ENCODE data around the gene NPC1.
"Not testable (repeated sequence)": the region's sequence is repeated elsewhere in the genome, so short reads cannot be mapped to it uniquely, and the experiment has no call there.

NPC1 gene

GRCh38 chr18:23523429-23524212 is 62.7 kb downstream of the NPC1 start:
- DNase-seq (ENCODE audit: low read depth in 3 of 3) = no peak

DNA sequence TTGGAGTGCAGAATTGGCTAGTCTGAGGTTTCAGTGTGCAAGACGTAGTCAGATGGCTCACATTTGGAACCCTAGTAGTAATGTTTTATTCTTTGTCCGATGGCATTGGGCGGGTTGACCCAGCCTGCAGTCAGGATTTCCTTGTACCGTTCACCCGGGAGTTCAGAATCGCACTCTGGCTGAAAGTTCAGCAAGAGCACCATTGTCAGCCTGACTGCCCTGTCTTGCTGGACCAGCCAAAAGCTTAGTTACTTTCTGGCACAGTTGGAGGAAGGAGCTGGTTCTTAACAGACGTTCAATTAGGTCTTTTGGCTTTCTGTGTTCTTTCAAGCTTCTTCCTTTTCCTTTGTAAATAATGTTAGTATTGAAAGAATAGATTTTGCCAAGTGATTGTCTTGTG is 64.4 kb downstream of the NPC1 start:
- no peak for DNase-seq (ENCODE audit: low read depth in 3 of 3)

DNA sequence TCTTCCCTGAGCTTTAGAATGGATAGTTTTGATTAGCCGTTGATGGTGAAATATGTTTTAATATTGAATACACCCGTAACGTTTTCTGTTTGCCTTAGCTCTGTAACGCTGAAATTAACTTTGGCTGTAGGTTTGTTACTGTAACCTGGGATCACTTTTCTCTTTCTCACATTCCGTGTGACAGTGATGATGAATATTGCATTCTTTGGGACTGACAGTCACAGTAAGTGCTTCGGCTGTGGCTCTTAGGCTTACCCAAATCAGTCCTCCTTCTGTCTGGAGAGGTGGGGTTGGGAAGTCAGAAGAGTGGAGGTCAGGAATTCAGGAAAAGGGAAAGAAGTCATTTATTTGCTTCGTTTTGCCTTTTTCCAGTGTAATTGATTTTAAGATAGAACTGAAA is 65.0 kb downstream of the NPC1 start:
- no peak for DNase-seq (ENCODE audit: low read depth in 3 of 3)

DNA sequence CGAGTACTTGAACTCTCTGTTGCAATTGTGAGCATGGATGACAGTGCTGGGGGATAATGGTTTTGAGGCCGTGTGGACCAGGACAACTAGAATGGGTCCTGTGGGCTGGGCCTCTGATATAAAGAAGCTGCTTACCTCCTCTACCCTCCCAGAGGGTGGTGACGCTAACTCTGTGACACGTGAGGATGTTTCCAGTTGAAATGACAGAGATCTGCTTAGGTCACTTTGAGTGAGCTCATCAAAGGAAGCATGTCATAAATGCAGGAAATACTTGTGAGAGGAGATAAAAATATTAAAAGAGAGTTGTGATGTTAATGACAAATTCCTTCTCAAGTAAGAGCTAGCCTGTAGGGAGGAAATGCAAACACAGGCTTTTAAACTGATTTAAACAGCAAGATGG is 66.6 kb downstream of the NPC1 start:
- no peak for DNase-seq (ENCODE audit: low read depth in 3 of 3)

GRCh38 chr18:23515911-23516546 is 70.3 kb downstream of the NPC1 start:
- peak; percentile 54 to 73 (median 68) for DNase-seq (ENCODE audit: low read depth in 3 of 3)

- DNase-seq (ENCODE audit: low read depth in 3 of 3) = no peak
Measured at GRCh38 chr18:23512641-23513040, 73.7 kb downstream of the NPC1 start.

DNA sequence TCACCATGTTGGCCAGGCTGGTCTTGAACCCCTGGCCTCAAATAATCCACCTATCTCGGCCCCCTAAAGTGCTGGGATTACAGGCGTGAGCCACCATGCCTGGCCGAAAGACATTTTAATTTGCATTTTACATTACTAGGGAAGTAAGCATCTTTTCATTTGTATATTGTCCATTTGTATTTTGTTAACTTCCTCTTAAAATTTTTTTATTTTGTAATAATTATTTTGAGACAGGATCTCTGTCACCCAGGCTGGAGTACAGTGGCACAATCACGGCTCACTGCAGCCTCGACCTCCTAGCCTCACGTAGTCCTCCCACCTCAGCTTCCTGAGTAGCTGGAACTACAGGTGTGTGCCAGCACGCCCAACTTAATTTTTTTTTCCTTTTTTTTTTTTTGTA is 74.1 kb downstream of the NPC1 start:
- DNase-seq (ENCODE audit: low read depth in 3 of 3) = not testable (repeated sequence)

GRCh38 chr18:23510923-23511322 is 75.4 kb downstream of the NPC1 start:
- not testable (repeated sequence) for DNase-seq (ENCODE audit: low read depth in 3 of 3)

GRCh38 chr18:23506393-23506792 is 79.9 kb downstream of the NPC1 start:
- no peak for DNase-seq (ENCODE audit: low read depth in 3 of 3)

DNA sequence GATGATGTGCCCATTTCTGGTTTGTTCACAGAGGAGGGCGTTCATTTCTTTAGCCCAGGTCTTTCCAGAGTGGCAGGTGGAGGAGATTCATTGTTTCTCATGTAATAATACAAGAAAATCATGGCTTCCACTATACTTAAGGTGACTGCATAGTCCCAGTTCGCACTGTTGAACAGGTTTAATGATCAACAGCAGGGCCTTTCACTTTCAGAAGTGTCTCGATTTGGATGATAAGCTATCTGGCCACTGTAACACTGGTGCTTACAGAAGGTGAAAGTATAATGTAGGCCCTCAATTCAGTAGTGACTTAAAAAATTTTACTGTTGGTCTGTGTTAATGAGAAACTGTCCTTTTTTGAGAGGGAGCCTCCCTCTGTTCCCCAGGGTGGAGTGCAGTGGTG is 81.6 kb downstream of the NPC1 start:
- DNase-seq (ENCODE audit: low read depth in 3 of 3) = no peak

DNA sequence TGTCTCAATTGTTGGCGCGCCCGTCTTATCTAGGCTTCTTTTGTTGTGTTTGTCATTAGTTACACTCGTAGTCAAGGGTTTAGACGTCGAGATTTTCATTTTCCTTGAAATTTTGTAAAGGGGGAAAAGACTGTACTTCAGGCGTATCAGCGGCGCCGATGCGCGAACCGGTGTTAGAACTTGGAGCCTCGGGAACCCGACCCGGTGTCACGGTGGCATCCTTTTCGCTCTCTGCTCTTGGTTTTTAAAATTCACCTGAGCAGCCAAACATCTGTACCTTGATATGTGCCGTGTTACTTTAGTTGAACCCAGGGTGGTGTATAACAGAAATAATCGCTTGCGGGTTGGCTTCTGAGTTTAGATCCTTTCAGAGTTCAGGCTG is 82.4 kb downstream of the NPC1 start:
- no peak for DNase-seq (ENCODE audit: low read depth in 3 of 3)

DNA sequence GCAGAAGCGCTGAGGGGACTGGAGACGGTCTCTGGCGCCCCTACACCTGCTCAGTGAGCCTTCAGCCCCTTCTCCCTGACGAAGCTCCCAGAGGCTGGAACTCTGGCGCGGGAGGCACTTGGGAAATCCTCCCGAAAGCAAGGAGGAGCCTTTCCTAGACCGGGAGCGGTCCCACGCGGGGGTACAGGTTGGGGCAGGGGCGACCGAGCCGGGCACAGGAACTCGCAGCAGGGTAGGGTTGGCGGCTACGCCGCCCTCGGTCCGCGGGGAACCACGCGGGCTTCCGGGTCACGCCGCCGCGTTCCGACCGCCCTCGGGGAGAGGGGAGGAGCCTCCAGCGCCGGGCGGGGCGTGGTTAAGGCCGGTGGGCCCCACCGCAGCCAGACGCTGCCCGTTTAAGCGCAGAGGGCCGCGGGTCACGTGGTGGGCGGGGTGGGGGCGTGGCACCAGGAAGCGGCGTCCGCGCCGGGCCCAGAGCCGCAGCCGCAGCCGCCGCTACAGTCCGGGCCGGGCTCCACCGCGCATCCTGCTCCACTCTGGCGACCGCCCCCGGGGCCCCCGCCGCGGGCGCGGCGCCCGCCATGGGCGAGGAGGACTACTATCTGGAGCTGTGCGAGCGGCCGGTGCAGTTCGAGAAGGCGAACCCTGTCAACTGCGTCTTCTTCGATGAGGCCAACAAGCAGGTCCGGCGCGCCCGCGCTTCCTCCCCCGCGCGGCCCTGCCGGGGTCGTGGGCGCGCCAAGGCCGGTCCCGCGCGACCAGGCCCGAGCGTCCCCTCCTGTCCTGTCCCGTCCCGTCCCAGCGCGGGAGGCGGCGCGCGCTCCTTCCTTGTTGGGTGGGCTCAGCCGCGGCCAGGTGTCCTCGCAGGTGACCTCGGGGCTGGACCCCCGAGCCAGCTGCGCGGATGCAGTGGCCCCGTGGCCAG is 83.0 kb downstream of the NPC1 start, which contains the start of gene RMC1:
RMC1 (plus strand) TSS at position 474 of the 925 bp plus-strand sequence; CDS start at position 582, 108 bp downstream.
- DNase-seq (ENCODE audit: low read depth in 3 of 3) = peak; percentile 96 to 98 (median 97)

DNA sequence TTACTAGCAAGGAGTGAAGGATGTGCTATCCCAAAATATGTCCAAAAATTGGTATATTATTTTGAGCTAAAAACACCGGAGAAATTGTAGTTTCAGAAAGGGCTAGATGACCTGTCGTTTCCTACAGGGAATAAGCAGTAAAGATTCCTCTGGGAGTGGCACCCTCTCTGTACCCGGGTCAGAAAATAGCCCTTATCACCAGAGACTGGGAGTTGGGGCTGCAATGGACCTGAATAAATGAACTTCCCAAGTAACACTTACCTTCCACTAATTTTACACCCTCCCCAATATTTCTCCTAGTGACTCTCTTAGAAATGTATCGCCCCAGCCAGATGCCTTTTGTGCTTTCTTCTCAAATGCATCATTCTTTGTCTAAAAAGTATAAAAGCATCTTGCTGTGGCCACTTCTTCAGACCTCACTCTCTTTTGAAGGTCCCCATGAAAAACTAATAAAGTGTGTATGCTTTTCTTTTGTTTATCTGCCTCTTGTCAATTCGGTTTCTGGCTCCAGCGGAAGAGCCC is 83.7 kb downstream of the NPC1 start:
- DNase-seq (ENCODE audit: low read depth in 3 of 3) = no peak

DNA sequence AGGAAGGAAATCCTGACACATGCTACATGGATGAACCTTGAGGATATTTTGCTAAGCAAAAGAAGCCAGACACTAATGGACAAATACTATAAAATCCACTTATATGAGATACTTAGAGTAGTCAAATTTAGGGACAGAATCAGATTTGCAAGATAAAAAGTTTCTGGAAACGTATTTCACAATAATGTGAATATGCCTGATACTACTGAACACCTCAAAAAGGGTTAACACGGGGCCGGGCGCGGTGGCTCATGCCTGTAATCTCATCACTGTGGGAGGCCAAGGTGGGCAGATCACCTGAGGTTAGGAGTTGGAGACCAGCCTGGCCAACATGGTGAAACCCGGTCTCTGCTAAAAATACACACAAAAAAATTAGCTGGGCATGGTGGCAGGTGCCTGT is 84.7 kb downstream of the NPC1 start:
- no peak for DNase-seq (ENCODE audit: low read depth in 3 of 3)

- no peak for DNase-seq (ENCODE audit: low read depth in 3 of 3)
Measured at GRCh38 chr18:23499291-23499781, 87.0 kb downstream of the NPC1 start.

GRCh38 chr18:23498877-23499276 is 87.4 kb downstream of the NPC1 start:
- peak; percentile 54 to 67 (median 56) for DNase-seq (ENCODE audit: low read depth in 3 of 3)

DNA sequence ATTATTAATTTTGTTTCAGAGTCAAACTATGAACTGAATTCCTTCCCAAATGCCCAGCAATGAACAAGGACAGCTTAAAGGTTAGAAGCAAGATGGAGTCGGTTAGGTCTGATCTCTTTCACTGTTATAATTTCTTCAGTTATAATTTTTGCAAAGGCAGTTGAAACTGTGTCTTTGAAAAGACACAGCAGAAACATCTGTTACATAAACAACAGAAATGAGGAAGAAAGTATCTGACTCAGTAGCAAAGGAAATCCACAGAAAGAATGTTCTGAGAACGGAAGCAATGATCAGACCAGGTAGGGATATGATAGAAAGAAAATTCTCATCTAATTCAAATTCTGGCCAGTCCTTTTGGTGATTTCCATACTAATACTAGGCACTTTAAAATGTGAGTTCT is 88.2 kb downstream of the NPC1 start:
- no peak for DNase-seq (ENCODE audit: low read depth in 3 of 3)

- no peak for DNase-seq (ENCODE audit: low read depth in 3 of 3)
Measured at GRCh38 chr18:23495723-23496440, 90.4 kb downstream of the NPC1 start.

GRCh38 chr18:23494992-23495391 is 91.3 kb downstream of the NPC1 start:
- DNase-seq (ENCODE audit: low read depth in 3 of 3) = no peak

DNA sequence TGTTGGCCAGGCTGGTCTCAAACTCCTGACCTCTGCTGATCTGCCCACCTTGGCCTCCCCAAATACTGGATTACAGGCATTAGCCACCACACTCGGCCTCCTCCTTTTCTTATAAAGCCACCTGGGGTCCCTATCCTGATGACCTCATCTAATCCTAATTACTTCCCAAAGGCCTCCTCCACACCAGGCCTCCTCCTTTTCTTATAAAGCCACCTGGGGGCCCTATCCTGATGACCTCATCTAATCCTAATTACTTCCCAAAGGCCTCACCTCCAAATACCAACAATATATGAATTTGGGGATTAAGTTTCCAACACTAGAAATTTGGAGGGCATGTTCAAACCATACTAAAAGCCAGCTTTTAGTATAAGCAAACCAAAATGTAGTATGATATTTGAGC is 92.7 kb downstream of the NPC1 start:
- no peak for DNase-seq (ENCODE audit: low read depth in 3 of 3)

GRCh38 chr18:23489586-23489985 is 96.7 kb downstream of the NPC1 start:
- DNase-seq (ENCODE audit: low read depth in 3 of 3) = not testable (repeated sequence)

Data from stimulated activated CD4-positive, alpha-beta T cell treated with anti-CD3 and anti-CD28 coated beads, TNF-alpha, amount 100 ng/mL, for 24 hours (primary cell).